ENCODE measurements around the gene THAP6.
"Not testable (repeated sequence)": the region's sequence is repeated elsewhere in the genome, so short reads cannot be mapped to it uniquely, and the experiment has no call there.

Gene THAP6

GRCh38 chr4:75525086-75525485 is 10.8 kb downstream of the THAP6 start:
- no peak for DNase-seq (ENCODE audit: low read depth)
- TF ChIP-seq CTCF (conservative IDR thresholded peaks at IDR 0.05; ENCODE audit: low read depth, low read length), result no peak
- H3K4me3 ChIP-seq (ENCODE audit: low read length), result no peak overlapping the region

- no peak overlapping the region for H3K4me3 ChIP-seq (ENCODE audit: low read length)
Observed at GRCh38 chr4:75525910-75526309, 11.6 kb downstream of the THAP6 start.

GRCh38 chr4:75527482-75527881 is 13.2 kb downstream of the THAP6 start:
- no peak for TF ChIP-seq CTCF (conservative IDR thresholded peaks at IDR 0.05; ENCODE audit: low read depth, low read length)
- H3K4me3 ChIP-seq (ENCODE audit: low read length), result no peak overlapping the region
- DNase-seq (ENCODE audit: low read depth), result no peak

More at GRCh38 chr4:75525910-75526309, 11.6 kb downstream of the THAP6 start:
- no peak for TF ChIP-seq CTCF (conservative IDR thresholded peaks at IDR 0.05; ENCODE audit: low read depth, low read length)
- no peak for DNase-seq (ENCODE audit: low read depth)

GRCh38 chr4:75530556-75531322 is 16.5 kb downstream of the THAP6 start:
- TF ChIP-seq CTCF (conservative IDR thresholded peaks at IDR 0.05; ENCODE audit: low read depth, low read length), result no peak
- DNase-seq (ENCODE audit: low read depth), result no peak
- no peak overlapping the region for H3K4me3 ChIP-seq (ENCODE audit: low read length)

GRCh38 chr4:75531536-75532143 is 17.4 kb downstream of the THAP6 start:
- not testable (repeated sequence) for H3K4me3 ChIP-seq (ENCODE audit: low read length); DNase-seq (ENCODE audit: low read depth)

- not testable (repeated sequence) for H3K4me3 ChIP-seq (ENCODE audit: low read length); DNase-seq (ENCODE audit: low read depth)
Observed at GRCh38 chr4:75533339-75533887, 19.1 kb downstream of the THAP6 start.

GRCh38 chr4:75533926-75534325 is 19.7 kb downstream of the THAP6 start:
- not testable (repeated sequence) for DNase-seq (ENCODE audit: low read depth)

GRCh38 chr4:75537308-75537707 is 23.0 kb downstream of the THAP6 start:
- H3K4me3 ChIP-seq (ENCODE audit: low read length); DNase-seq (ENCODE audit: low read depth): not testable (repeated sequence)

More at GRCh38 chr4:75533926-75534325, 19.7 kb downstream of the THAP6 start:
- not testable (repeated sequence) for H3K4me3 ChIP-seq (ENCODE audit: low read length)

GRCh38 chr4:75542824-75543223 is 28.6 kb downstream of the THAP6 start:
- TF ChIP-seq CTCF (conservative IDR thresholded peaks at IDR 0.05; ENCODE audit: low read depth, low read length), result no peak
- DNase-seq (ENCODE audit: low read depth), result no peak

GRCh38 chr4:75544220-75544619 is 29.9 kb downstream of the THAP6 start:
- H3K4me3 ChIP-seq (ENCODE audit: low read length); DNase-seq (ENCODE audit: low read depth): not testable (repeated sequence)

More at GRCh38 chr4:75542824-75543223, 28.6 kb downstream of the THAP6 start:
- no peak overlapping the region for H3K4me3 ChIP-seq (ENCODE audit: low read length)
